Measurements from ENCODE around the gene SIGLEC8. TPM values are rescaled to one million over a fixed set of nuclear protein-coding genes. Genes with fewer than 3 reads are reported as not detected.

SIGLEC8 gene
- total RNA-seq, 1 donor from 2014 or later = not detected

DNA sequence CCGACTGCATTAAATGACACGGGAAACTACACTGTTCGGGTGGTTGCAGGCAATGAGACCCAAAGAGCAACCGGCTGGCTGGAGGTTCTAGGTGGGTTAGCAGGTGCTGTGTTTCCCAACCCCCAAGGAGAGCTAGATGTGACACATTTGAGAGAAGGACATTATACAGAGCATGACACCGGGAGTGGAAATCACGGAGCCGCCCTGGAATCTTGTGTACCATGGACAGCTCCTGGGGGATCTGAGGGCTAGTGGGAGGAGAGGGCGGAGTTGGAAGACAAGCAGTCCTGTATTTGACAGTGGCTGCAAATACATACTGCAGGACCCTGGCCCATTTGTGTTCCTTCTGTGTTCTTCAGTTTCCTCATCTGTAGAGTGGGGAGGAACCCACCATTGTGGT is 22.3 kb upstream of the SIGLEC8 start:
- no peaks in the 10 kb centered on the region for H3K36me3 Mint-ChIP-seq (ENCODE audit: unreplicated experiment)
- no peaks in the 10 kb centered on the region for H3K4me1 Mint-ChIP-seq (ENCODE audit: unreplicated experiment)
- no peak overlapping the region for H3K27ac Mint-ChIP-seq (ENCODE audit: unreplicated experiment)
- no peak for DNase-seq (ENCODE audit: extremely low spot score, unreplicated experiment)
- H3K27me3 Mint-ChIP-seq (ENCODE audit: unreplicated experiment) = no peaks in the 10 kb centered on the region
- H3K4me3 Mint-ChIP-seq (ENCODE audit: unreplicated experiment) = no peak overlapping the region
- peaks cover 38% of the 10 kb centered on the region for H3K9me3 Mint-ChIP-seq (ENCODE audit: unreplicated experiment)
- TF ChIP-seq, protein P1, sequence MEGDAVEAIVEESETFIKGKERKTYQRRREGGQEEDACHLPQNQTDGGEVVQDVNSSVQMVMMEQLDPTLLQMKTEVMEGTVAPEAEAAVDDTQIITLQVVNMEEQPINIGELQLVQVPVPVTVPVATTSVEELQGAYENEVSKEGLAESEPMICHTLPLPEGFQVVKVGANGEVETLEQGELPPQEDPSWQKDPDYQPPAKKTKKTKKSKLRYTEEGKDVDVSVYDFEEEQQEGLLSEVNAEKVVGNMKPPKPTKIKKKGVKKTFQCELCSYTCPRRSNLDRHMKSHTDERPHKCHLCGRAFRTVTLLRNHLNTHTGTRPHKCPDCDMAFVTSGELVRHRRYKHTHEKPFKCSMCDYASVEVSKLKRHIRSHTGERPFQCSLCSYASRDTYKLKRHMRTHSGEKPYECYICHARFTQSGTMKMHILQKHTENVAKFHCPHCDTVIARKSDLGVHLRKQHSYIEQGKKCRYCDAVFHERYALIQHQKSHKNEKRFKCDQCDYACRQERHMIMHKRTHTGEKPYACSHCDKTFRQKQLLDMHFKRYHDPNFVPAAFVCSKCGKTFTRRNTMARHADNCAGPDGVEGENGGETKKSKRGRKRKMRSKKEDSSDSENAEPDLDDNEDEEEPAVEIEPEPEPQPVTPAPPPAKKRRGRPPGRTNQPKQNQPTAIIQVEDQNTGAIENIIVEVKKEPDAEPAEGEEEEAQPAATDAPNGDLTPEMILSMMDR (IDR thresholded peaks at IDR 0.05) = no peak

DNA sequence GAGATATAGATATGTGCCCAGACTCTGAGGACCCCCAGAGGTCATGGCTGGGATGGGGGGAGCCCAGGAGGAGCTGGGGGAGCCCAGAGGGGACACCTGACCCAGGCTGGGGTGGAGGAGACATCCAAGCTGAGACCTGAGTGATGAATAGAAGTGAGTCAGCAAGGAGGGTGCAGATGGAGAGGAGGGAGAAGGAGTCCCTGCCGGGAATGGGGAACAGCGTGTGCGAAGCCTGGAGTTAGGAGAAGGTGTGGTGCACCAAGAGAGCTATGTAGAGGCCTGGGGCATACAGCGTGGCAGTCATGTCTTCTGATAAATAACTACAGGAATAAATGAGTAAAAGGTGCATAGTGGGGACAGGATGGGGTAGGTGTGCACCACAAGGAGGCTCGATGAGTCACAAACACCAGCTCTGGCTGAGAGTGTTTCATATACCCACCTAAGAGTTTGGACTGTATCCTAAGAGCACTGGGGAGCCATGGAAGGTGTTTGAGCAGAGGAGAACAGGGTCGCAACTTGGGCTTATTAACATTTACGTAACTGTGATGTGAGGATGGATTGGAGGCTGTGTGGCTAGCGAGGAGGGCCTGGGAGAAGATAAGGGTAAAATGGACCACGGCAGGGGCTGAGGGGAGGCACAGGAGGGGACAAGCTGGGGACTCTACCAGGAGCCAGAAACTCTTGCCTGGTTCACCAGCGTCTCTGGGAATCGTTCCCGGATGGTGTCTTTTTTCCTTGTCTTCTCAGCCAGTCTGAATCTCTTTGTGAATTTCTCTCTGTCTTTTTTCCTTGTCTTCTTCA is 21.5 kb upstream of the SIGLEC8 start:
- Mint-ChIP-seq H3K9me3 (ENCODE audit: unreplicated experiment) (peaks cover 32% of the 10 kb centered on the region), H3K4me1 (ENCODE audit: unreplicated experiment) (no peaks in the 10 kb centered on the region), H3K36me3 (ENCODE audit: unreplicated experiment) (no peaks in the 10 kb centered on the region), H3K27ac (ENCODE audit: unreplicated experiment) (no peak overlapping the region), H3K27me3 (ENCODE audit: unreplicated experiment) (no peaks in the 10 kb centered on the region), H3K4me3 (ENCODE audit: unreplicated experiment) (no peak overlapping the region)
- TF ChIP-seq, protein P1 (IDR thresholded peaks at IDR 0.05) = no peak
- no peak for DNase-seq (ENCODE audit: extremely low spot score, unreplicated experiment)

DNA sequence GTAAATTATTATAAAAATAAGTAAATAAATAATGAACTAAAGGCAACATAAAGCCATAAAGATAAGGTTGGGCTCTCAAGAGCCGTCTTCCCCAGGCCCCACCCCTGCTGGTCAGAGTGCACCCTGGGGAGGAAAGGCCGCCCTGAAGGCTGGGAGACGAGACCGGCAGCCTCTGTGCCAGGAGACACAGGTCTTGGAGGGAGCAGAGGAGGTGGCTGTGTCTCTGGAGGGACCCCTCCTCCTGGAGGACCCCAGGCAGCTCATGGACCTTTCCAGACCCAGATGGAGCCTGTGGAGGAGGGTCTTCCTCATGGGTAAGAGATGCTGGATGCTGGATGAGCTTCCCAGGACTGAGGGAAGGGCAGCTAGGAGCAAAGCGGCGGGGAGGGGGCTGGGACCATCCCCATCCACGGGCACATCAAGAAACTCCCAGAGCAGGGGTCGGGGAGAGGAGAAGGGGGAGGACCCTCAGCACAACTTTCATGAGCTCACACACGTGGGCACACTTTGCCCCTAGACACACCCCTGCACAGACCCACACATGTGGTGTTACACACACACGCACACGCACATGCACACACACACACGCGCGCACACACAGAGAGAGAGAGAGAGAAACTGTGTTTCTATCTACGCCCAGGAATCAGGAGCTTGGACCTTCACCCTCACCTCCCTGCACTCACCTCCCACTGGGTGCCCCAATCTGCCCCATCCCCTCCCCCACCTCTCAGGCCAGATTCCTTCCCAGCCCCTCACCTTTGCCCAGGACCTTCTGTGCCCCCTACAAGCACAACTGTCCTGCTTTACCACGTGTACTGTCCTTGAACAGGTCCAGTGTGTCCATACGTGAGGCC is 20.4 kb upstream of the SIGLEC8 start, which contains the start of gene CEACAM18:
CEACAM18 (plus strand) TSS at position 159 of the 854 bp plus-strand sequence.
- H3K9me3 Mint-ChIP-seq (ENCODE audit: unreplicated experiment) = peaks cover 27% of the 10 kb centered on the region
- H3K4me1 Mint-ChIP-seq (ENCODE audit: unreplicated experiment) = no peaks in the 10 kb centered on the region
- no peak within 1 kb of the TSS for H3K4me3 Mint-ChIP-seq (ENCODE audit: unreplicated experiment)
- no peaks in the 10 kb centered on the region for H3K27me3 Mint-ChIP-seq (ENCODE audit: unreplicated experiment)
- no peaks in the 10 kb centered on the region for H3K36me3 Mint-ChIP-seq (ENCODE audit: unreplicated experiment)
- no peak within 1 kb of the TSS for H3K27ac Mint-ChIP-seq (ENCODE audit: unreplicated experiment)
- no peak for DNase-seq (ENCODE audit: extremely low spot score, unreplicated experiment)
- TF ChIP-seq, protein P1 (IDR thresholded peaks at IDR 0.05) = no peak

DNA sequence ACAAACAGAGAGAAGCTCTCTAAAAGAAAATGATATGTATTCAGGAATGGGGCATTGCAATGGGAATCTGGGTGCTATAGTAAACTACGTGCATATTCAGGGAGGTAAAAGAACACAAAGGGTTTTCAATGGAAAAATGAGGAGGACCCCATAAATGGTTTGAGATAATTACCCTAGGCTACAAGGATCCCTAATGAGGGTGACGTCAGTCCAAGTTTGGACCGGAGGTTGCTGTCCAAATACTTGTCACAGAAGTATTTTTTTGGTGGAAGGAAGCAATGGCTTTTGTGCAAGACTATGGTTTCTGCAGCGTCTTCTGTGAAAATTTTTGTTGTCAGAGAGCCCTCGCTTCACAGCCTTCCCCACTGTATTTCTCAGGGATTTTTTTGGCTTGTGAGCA is 19.1 kb upstream of the SIGLEC8 start:
- TF ChIP-seq, protein P1 (IDR thresholded peaks at IDR 0.05) = no peak
- Mint-ChIP-seq H3K4me1 (ENCODE audit: unreplicated experiment) (no peaks in the 10 kb centered on the region), H3K27ac (ENCODE audit: unreplicated experiment) (no peak overlapping the region), H3K27me3 (ENCODE audit: unreplicated experiment) (no peaks in the 10 kb centered on the region), H3K4me3 (ENCODE audit: unreplicated experiment) (no peak overlapping the region), H3K9me3 (ENCODE audit: unreplicated experiment) (peaks cover 22% of the 10 kb centered on the region), H3K36me3 (ENCODE audit: unreplicated experiment) (no peaks in the 10 kb centered on the region)
- DNase-seq (ENCODE audit: extremely low spot score, unreplicated experiment) = no peak

DNA sequence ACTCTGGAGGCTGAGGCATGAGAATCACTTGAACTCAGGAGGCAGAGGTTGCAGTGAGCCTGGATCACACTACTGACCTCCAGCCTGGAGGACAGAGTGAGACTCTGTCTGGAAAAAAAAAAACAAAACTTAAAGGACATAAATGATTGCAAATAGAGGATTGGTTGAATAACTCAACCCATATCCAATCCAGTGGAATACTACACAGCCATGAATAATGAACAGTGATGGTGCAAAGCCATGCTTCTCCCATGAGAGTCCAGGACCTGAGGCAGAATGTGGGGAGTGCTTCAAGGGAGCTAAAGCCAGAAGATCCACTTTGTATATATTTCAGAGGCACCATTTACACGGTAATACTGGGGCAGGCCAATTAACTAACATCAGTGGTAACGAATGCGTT is 17.9 kb upstream of the SIGLEC8 start:
- H3K9me3 Mint-ChIP-seq (ENCODE audit: unreplicated experiment) = peaks cover 15% of the 10 kb centered on the region
- H3K27ac Mint-ChIP-seq (ENCODE audit: unreplicated experiment) = no peak overlapping the region
- H3K27me3 Mint-ChIP-seq (ENCODE audit: unreplicated experiment) = no peaks in the 10 kb centered on the region
- no peak for DNase-seq (ENCODE audit: extremely low spot score, unreplicated experiment)
- H3K4me3 Mint-ChIP-seq (ENCODE audit: unreplicated experiment) = no peak overlapping the region
- no peaks in the 10 kb centered on the region for H3K36me3 Mint-ChIP-seq (ENCODE audit: unreplicated experiment)
- H3K4me1 Mint-ChIP-seq (ENCODE audit: unreplicated experiment) = no peaks in the 10 kb centered on the region
- TF ChIP-seq, protein P1 (IDR thresholded peaks at IDR 0.05) = no peak
